OCI-LY1 (cell line): ENCODE data around the gene TMC6.
"Not testable (repeated sequence)": the region's sequence is repeated elsewhere in the genome, so short reads cannot be mapped to it uniquely, and the experiment has no call there.

ENCODE experiments used
- H2AFZ ChIP-seq: fragments of 200-600 bp; sonication (generic), shearing (Covaris generic); 2 replicates; pipeline ENCODE4 v1.6.0; 2014; ENCODE audit warnings: antibody characterized with exemption, mild to moderate bottlenecking, low read length
- H3F3A ChIP-seq: fragments of 200-600 bp; sonication (generic), shearing (Covaris generic); 2 replicates; pipeline ENCODE4 v1.6.0; 2014; ENCODE audit warnings: mild to moderate bottlenecking, antibody characterized with exemption, low read length, moderate library complexity; ENCODE audit not compliant: insufficient read depth
- H3K27ac ChIP-seq: fragments of 200-600 bp; sonication (generic); 2 replicates; pipeline ENCODE4 v1.5.1; 2014; ENCODE audit warnings: low read length, mixed run types, mild to moderate bottlenecking, low read depth; ENCODE audit not compliant: poor library complexity, severe bottlenecking
- H3K27me3 ChIP-seq: fragments of 200-600 bp; sonication (generic); 2 replicates; pipeline ENCODE4 v1.6.0; 2014; ENCODE audit warnings: antibody characterized with exemption, mild to moderate bottlenecking, low read length, moderate library complexity; ENCODE audit not compliant: insufficient read depth
- H3K36me3 ChIP-seq: fragments of 200-600 bp; sonication (generic); 2 replicates; pipeline ENCODE4 v1.6.1; 2014; ENCODE audit warnings: mild to moderate bottlenecking, antibody characterized with exemption, low read length, moderate library complexity, mixed read lengths; ENCODE audit not compliant: insufficient read depth
- H3K4me1 ChIP-seq: fragments of 200-600 bp; sonication (generic); 2 replicates; pipeline ENCODE4 v1.5.1; 2014; ENCODE audit warnings: mild to moderate bottlenecking, low read length, moderate library complexity; ENCODE audit not compliant: insufficient read depth, severe bottlenecking
- H3K4me2 ChIP-seq: fragments of 200-600 bp; sonication (generic), shearing (Covaris generic); 2 replicates; pipeline ENCODE4 v1.6.1; 2014; ENCODE audit warnings: low read length
- H3K4me3 ChIP-seq: fragments of 200-600 bp; sonication (generic); 2 replicates; pipeline ENCODE4 v1.5.1; 2014; ENCODE audit warnings: low read length, low read depth, mild to moderate bottlenecking, mixed read lengths; ENCODE audit not compliant: poor library complexity, severe bottlenecking
- H3K79me2 ChIP-seq: fragments of 200-600 bp; shearing (Covaris generic); 2 replicates; pipeline ENCODE4 v1.6.1; 2016; ENCODE audit warnings: mixed run types, low read length, mixed read lengths; ENCODE audit not compliant: insufficient read depth
- H3K9ac ChIP-seq: fragments of 200-600 bp; sonication (generic), shearing (Covaris generic); 2 replicates; pipeline ENCODE4 v1.6.1; 2014; ENCODE audit warnings: mild to moderate bottlenecking, low read length, mixed read lengths
- H3K9me2 ChIP-seq: fragments of 200-600 bp; sonication (generic), shearing (Covaris generic); 2 replicates; pipeline ENCODE4 v1.6.1; 2014; ENCODE audit warnings: low read depth, mild to moderate bottlenecking, low read length, mixed read lengths
- H3K9me3 ChIP-seq: fragments of 200-600 bp; shearing (Covaris generic); 2 replicates; pipeline ENCODE4 v1.6.1; 2014; ENCODE audit warnings: low read length, mixed read lengths
- H4K20me1 ChIP-seq: fragments of 200-600 bp; sonication (generic), shearing (Covaris generic); 2 replicates; pipeline ENCODE4 v1.6.0; 2016; ENCODE audit warnings: mild to moderate bottlenecking, low read length; ENCODE audit not compliant: insufficient read depth
- CTCF ChIP-seq: fragments of 200-600 bp; sonication (generic), shearing (Covaris generic); IDR thresholded peaks from 2 replicates; pipeline ENCODE4 v1.5.1; 2017; ENCODE audit warnings: mild to moderate bottlenecking, antibody characterized with exemption, low read length, moderate library complexity, mixed read lengths
- EZH2 ChIP-seq: fragments of 200-600 bp; sonication (generic), shearing (Covaris generic); IDR thresholded peaks from 2 replicates; pipeline ENCODE4 v1.8.0; 2017; ENCODE audit warnings: borderline replicate concordance, mixed run types, mild to moderate bottlenecking, antibody characterized with exemption, low read length, moderate library complexity, mixed read lengths

Gene TMC6

DNA sequence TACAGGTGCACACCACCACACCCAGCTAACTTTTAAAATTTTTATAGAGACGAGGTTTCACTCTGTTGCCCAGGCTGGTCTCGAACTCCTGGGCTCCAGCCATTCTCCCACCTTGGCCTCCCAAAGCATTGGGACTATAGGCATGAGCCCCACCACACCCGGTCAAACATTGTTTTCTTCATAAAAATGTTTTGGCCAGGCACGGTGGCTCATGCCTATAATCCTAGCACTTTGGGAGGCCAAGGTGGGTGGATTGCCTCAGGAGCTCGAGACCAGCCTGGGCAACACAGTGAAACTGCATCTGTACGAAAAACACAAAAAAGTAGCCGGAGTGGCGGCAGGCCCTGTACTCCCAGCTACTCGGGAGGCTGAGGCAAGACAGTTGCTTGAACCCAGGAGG lies 12.1 kb downstream of the TMC6 start:
- Histone ChIP-seq H3K36me3 (peaks cover 33% of the 10 kb centered on the region), H3K9me2 (no peaks in the 10 kb centered on the region), H3K4me2 (no peak overlapping the region), H3K27ac (no peak overlapping the region), H2AFZ (no peak overlapping the region), H3K9me3 (no peaks in the 10 kb centered on the region), H3K27me3 (no peaks in the 10 kb centered on the region), H3K9ac (no peak overlapping the region), H3K4me1 (peaks cover 16% of the 10 kb centered on the region), H3K4me3 (no peak overlapping the region), H3F3A (no peaks in the 10 kb centered on the region), H3K79me2 (no peaks in the 10 kb centered on the region), H4K20me1 (no peaks in the 10 kb centered on the region)
- TF ChIP-seq EZH2 (no peak), CTCF (no peak)

DNA sequence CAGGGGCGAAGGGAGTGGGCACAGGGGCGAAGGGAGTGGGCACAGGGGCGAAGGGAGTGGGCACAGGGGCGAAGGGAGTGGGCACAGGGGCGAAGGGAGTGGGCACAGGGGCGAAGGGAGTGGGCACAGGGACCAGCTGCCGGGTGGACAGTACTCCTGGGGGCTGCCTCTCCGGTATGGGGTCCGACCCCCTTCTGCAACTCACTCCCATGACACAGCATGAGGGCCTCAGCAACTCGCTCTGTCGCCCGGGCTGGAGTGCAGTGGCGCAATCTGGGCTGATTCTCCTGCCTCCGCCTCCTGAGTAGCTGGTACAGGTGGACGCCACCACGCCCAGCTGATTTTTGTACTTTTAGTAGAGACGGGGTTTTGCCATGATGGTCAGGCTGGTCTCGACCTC lies 12.8 kb downstream of the TMC6 start:
- H3K79me2 ChIP-seq, H3K9ac ChIP-seq, H3K4me2 ChIP-seq, H3K9me2 ChIP-seq, H3K27ac ChIP-seq, H3K9me3 ChIP-seq, H4K20me1 ChIP-seq, H3K27me3 ChIP-seq, H3K4me3 ChIP-seq, H3F3A ChIP-seq, H2AFZ ChIP-seq: not testable (repeated sequence)
- peaks cover 38% of the 10 kb centered on the region for H3K36me3 ChIP-seq
- peaks cover 12% of the 10 kb centered on the region for H3K4me1 ChIP-seq

DNA sequence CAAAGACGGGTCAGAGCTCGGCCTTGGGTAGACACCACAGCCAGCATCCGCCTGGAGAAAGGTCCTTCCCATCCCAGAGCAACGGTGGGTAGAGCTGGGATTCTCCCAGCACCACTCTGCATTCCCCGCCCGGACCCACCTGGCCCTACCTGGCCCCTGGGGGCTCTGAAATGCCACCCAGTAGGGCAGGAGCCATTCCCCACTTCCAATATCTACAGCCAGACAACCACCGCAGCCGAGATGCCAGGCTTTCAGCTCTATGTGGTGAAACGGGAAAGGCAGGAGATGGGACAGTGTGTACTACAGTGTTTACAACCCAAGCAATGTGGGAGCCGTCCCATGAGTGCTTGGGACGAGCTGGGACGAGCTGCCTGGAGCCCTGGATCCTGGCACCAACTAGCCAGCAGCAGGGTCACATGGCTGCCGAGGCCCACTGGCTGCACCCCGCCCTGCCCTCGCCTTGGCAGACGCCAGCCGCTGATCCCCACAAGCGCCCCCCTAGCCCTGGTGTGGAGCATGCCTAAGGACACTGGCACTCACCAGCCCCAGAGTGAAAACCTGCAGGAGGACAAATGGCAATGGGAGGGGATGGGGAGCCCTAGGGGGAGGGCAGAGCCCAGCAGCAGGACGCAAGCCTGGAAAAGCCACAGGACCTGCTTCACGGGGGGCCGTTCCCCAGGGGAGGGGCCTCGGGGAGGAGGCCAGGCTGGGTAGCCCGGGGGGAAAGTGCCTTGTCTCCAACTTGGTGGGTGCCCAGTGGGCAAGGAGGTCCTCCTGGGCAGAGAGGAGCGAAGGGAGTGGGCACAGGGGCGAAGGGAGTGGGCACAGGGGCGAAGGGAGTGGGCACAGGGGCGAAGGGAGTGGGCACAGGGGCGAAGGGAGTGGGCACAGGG lies 13.5 kb downstream of the TMC6 start:
- Histone ChIP-seq H3K27ac (no peak overlapping the region), H3K4me1 (peaks cover 12% of the 10 kb centered on the region), H3K36me3 (peaks cover 38% of the 10 kb centered on the region), H3K27me3 (no peaks in the 10 kb centered on the region), H3K9me3 (no peaks in the 10 kb centered on the region), H3F3A (no peaks in the 10 kb centered on the region), H3K9ac (no peak overlapping the region), H4K20me1 (no peaks in the 10 kb centered on the region), H3K9me2 (no peaks in the 10 kb centered on the region), H3K79me2 (no peaks in the 10 kb centered on the region), H3K4me2 (no peak overlapping the region), H3K4me3 (no peak overlapping the region), H2AFZ (no peak overlapping the region)
- TF ChIP-seq EZH2 (no peak), CTCF (no peak)
